ENCODE measurements around the gene PGAM4. TPM values are rescaled to one million over a fixed set of nuclear protein-coding genes. Genes with fewer than 3 reads are reported as not detected.
"Not testable (repeated sequence)": the region's sequence is repeated elsewhere in the genome, so short reads cannot be mapped to it uniquely, and the experiment has no call there.

PGAM4 gene
- total RNA-seq, 1 donor from 2014 or later = not detected

- no peak for ATAC-seq
- H3K9me3 ChIP-seq = no peaks in the 10 kb centered on the region
- H3K36me3 ChIP-seq = no peaks in the 10 kb centered on the region
- no peak for DNase-seq
- TF ChIP-seq, protein P1, sequence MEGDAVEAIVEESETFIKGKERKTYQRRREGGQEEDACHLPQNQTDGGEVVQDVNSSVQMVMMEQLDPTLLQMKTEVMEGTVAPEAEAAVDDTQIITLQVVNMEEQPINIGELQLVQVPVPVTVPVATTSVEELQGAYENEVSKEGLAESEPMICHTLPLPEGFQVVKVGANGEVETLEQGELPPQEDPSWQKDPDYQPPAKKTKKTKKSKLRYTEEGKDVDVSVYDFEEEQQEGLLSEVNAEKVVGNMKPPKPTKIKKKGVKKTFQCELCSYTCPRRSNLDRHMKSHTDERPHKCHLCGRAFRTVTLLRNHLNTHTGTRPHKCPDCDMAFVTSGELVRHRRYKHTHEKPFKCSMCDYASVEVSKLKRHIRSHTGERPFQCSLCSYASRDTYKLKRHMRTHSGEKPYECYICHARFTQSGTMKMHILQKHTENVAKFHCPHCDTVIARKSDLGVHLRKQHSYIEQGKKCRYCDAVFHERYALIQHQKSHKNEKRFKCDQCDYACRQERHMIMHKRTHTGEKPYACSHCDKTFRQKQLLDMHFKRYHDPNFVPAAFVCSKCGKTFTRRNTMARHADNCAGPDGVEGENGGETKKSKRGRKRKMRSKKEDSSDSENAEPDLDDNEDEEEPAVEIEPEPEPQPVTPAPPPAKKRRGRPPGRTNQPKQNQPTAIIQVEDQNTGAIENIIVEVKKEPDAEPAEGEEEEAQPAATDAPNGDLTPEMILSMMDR (IDR thresholded peaks at IDR 0.05) = no peak
- no peaks in the 10 kb centered on the region for H3K27me3 ChIP-seq
- intact Hi-C loops (cut with DNase I) = no loop called here
- no peak overlapping the region for H3K4me3 ChIP-seq
- H3K27ac ChIP-seq = no peak overlapping the region
- no peaks in the 10 kb centered on the region for H3K4me1 ChIP-seq
Observed at GRCh38 chrX:77953708-77954107, 15.7 kb downstream of the PGAM4 start.

DNA sequence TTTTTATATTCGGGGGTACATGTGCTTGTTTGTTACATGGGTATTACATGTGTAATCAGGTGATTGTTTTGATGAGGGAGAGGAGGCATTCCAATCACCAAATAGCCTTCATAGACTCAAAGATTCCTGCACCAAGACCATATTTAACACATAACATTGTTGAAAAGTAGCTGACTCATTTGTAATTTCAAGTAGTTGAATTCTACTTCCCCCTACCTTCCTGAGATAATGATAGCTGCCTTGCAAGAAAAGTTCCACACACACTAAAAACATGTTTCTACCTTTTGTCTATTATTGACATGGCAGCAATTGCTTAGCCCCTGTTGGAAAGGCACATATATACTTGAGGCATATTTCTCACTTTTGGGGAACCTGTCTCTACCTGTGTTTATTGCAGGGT lies 16.1 kb downstream of the PGAM4 start:
- H3K36me3 ChIP-seq = no peaks in the 10 kb centered on the region
- H3K27ac ChIP-seq = no peak overlapping the region
- TF ChIP-seq, protein P1 (IDR thresholded peaks at IDR 0.05) = no peak
- no peaks in the 10 kb centered on the region for H3K9me3 ChIP-seq
- H3K27me3 ChIP-seq = no peaks in the 10 kb centered on the region
- DNase-seq (no peak), ATAC-seq (no peak)
- no peak overlapping the region for H3K4me3 ChIP-seq
- H3K4me1 ChIP-seq = no peaks in the 10 kb centered on the region
- intact Hi-C loops (cut with DNase I) = no loop called here

GRCh38 chrX:77952173-77952572 lies 17.3 kb downstream of the PGAM4 start:
- intact Hi-C loops (cut with DNase I) = no loop called here
- H3K36me3 ChIP-seq = no peaks in the 10 kb centered on the region

GRCh38 chrX:77949840-77950239 lies 19.6 kb downstream of the PGAM4 start:
- no peak for DNase-seq
- H3K9me3 ChIP-seq = no peaks in the 10 kb centered on the region
- intact Hi-C loops (cut with DNase I) = no loop called here
- ATAC-seq = no peak
- TF ChIP-seq, protein P1 (IDR thresholded peaks at IDR 0.05) = no peak
- no peaks in the 10 kb centered on the region for H3K36me3 ChIP-seq
- H3K27me3 ChIP-seq = no peaks in the 10 kb centered on the region
- no peaks in the 10 kb centered on the region for H3K4me1 ChIP-seq
- H3K4me3 ChIP-seq = no peak overlapping the region
- no peak overlapping the region for H3K27ac ChIP-seq

More at GRCh38 chrX:77952173-77952572, 17.3 kb downstream of the PGAM4 start:
- no peak for DNase-seq
- no peak overlapping the region for H3K4me3 ChIP-seq
- no peaks in the 10 kb centered on the region for H3K4me1 ChIP-seq
- ATAC-seq = no peak
- no peaks in the 10 kb centered on the region for H3K27me3 ChIP-seq
- H3K27ac ChIP-seq = no peak overlapping the region
- TF ChIP-seq, protein P1 (IDR thresholded peaks at IDR 0.05) = no peak
- no peaks in the 10 kb centered on the region for H3K9me3 ChIP-seq

DNA sequence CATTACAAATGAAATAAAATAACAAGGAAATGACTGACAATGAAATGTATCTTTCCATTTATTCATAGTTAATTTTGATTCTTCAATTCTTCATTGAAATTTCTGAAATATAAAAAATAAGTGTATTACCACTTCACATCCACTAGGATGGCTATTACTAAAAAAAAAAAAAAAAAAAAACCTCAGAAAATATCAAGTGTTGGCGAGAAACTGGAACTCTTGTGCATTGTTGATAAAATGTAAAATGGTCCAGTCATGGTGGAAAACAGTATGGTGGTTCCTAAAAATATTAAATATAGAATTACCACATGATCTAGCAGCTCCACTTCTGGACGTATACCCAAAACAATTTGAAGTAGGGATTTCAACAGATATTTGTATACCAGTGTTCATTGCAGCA lies 22.9 kb downstream of the PGAM4 start:
- no peak for DNase-seq
- H3K4me3 ChIP-seq = no peak overlapping the region
- TF ChIP-seq, protein P1 (IDR thresholded peaks at IDR 0.05) = no peak
- no peak overlapping the region for H3K27ac ChIP-seq
- intact Hi-C loops (cut with DNase I) = no loop called here
- H3K36me3 ChIP-seq = no peaks in the 10 kb centered on the region
- no peaks in the 10 kb centered on the region for H3K27me3 ChIP-seq
- H3K4me1 ChIP-seq = no peaks in the 10 kb centered on the region
- no peak for ATAC-seq
- H3K9me3 ChIP-seq = no peaks in the 10 kb centered on the region

GRCh38 chrX:77945910-77946545 lies 23.4 kb downstream of the PGAM4 start:
- Histone ChIP-seq H3K4me3 (no peak overlapping the region), H3K9me3 (no peaks in the 10 kb centered on the region), H3K27ac (no peak overlapping the region), H3K27me3 (no peaks in the 10 kb centered on the region), H3K4me1 (no peaks in the 10 kb centered on the region), H3K36me3 (no peaks in the 10 kb centered on the region)
- TF ChIP-seq, protein P1 (IDR thresholded peaks at IDR 0.05) = no peak
- intact Hi-C loops (cut with DNase I) = no loop called here
- ATAC-seq (no peak), DNase-seq (no peak)

DNA sequence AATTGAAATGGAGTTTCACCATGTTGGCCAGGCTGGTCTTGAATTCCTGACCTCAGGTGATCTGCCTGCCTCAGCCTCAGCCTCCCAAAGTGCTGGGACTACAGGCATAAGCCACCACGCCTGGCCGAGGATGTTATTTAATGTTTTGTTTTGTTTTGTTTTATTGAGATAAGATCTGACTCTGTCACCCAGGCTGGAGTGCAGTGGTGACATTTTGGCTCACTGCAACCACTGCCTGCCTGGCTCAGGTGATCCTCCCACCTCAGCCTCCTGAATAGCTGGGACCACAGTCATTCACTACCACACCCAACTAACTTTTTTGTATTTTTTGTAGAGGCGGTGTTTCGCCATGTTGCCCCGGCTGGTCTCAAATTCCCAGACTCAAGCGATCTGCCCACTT lies 24.4 kb downstream of the PGAM4 start:
- H3K36me3 ChIP-seq; DNase-seq; intact Hi-C loops (cut with DNase I); H3K4me3 ChIP-seq; ATAC-seq; H3K27ac ChIP-seq; H3K27me3 ChIP-seq; H3K9me3 ChIP-seq; H3K4me1 ChIP-seq: not testable (repeated sequence)
